ENCODE results near the gene FGD5.

FGD5 gene

DNA sequence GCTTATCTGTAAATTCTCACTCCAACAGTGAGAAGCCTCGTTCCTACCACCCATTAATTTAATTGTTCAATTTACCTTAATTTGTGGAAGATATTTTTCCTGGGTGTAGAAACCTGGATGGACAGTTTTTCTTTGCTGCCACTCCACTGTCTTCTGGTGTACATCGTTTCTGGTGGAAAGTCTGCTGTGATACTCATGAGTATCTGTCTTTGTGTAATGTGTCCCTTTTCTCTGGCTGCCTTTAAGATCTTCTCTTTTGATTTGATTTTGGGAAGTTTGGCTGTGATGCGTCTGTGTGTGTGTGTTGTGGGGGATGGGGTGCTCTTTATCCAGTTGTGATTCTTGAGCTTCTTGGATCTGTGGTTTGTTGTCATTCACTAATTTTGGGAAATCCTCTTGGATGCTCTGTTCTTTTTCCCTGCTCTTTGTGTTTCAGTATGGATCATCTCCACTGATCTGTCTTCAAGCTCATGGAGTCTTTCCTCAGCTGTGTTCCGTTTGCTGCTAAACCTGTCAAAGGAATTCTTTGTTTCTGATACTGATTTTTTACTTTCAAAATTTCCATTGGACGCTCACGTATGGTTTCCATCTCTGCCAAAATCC is 86.4 kb downstream of the FGD5 start:
- H3K4me2 ChIP-seq (ENCODE audit: low read length) = no peak overlapping the region
- no peak overlapping the region for H3K27ac ChIP-seq (ENCODE audit: low read depth, low read length)
- no peaks in the 10 kb centered on the region for H3K9me2 ChIP-seq (replicated peaks; ENCODE audit: control insufficient read depth, low read length)
- H3K36me3 ChIP-seq (ENCODE audit: control insufficient read depth, low read length) = no peaks in the 10 kb centered on the region
- no peaks in the 10 kb centered on the region for H3K27me3 ChIP-seq (ENCODE audit: control insufficient read depth, low read length)
- no peaks in the 10 kb centered on the region for H4K20me1 ChIP-seq (ENCODE audit: control insufficient read depth, insufficient read depth, low read depth, low read length)
- H3K9me3 ChIP-seq (ENCODE audit: control insufficient read depth, insufficient read depth, low read length) = peaks cover 5% of the 10 kb centered on the region
- no peaks in the 10 kb centered on the region for H3K79me2 ChIP-seq (ENCODE audit: control insufficient read depth, low read length)
- TF ChIP-seq, protein P1, sequence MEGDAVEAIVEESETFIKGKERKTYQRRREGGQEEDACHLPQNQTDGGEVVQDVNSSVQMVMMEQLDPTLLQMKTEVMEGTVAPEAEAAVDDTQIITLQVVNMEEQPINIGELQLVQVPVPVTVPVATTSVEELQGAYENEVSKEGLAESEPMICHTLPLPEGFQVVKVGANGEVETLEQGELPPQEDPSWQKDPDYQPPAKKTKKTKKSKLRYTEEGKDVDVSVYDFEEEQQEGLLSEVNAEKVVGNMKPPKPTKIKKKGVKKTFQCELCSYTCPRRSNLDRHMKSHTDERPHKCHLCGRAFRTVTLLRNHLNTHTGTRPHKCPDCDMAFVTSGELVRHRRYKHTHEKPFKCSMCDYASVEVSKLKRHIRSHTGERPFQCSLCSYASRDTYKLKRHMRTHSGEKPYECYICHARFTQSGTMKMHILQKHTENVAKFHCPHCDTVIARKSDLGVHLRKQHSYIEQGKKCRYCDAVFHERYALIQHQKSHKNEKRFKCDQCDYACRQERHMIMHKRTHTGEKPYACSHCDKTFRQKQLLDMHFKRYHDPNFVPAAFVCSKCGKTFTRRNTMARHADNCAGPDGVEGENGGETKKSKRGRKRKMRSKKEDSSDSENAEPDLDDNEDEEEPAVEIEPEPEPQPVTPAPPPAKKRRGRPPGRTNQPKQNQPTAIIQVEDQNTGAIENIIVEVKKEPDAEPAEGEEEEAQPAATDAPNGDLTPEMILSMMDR (IDR thresholded peaks at IDR 0.05; ENCODE audit: low read depth, low read length, poor library complexity, severe bottlenecking) = no peak
- no peak for TF ChIP-seq EZH2phosphoT487 (IDR thresholded peaks at IDR 0.05; ENCODE audit: borderline replicate concordance, low read length)
- no peaks in the 10 kb centered on the region for H3K4me1 ChIP-seq (ENCODE audit: control insufficient read depth, low read length)
- no peak overlapping the region for H3K4me3 ChIP-seq (ENCODE audit: low read length)
- H3F3A ChIP-seq (ENCODE audit: control insufficient read depth, insufficient read depth) = no peaks in the 10 kb centered on the region

DNA sequence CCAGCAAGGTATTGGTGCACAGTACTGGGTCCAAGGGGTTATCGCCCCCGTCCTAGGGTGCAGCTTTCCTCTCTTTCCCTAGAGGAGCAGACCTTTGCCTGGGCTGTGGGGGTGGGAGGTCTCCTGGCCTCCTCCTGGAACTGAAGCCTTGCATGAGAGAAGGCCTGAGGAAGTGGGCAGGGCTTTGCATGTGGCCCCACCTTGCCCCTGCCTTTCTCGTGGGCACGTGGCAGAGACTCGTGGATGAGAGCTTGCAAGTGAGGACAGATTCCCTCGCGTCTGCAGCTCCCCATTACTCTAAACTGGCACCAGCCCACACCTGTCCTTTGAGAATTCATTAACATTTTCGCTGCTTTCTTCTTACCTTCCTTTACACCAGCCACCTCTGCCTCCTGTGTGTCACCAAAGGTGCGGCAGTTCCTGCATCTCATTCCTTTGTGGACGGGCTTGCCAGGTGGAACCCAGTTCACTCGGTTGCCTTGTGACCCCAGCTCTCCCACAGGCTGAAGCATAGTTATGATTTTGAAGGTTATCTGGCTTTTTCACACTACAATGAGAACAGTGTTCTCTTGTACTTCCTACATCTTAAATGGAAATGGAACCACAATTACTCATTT is 87.7 kb downstream of the FGD5 start:
- Histone ChIP-seq H3K4me2 (ENCODE audit: low read length) (no peak overlapping the region), H3K27me3 (ENCODE audit: control insufficient read depth, low read length) (no peaks in the 10 kb centered on the region; the same call in 1 of the 2 replicates), H3K4me1 (ENCODE audit: control insufficient read depth, low read length) (no peaks in the 10 kb centered on the region), H3K9me2 (replicated peaks; ENCODE audit: control insufficient read depth, low read length) (no peaks in the 10 kb centered on the region), H3K36me3 (ENCODE audit: control insufficient read depth, low read length) (no peaks in the 10 kb centered on the region), H3K27ac (ENCODE audit: low read depth, low read length) (no peak overlapping the region), H3K79me2 (ENCODE audit: control insufficient read depth, low read length) (no peaks in the 10 kb centered on the region), H3F3A (ENCODE audit: control insufficient read depth, insufficient read depth) (no peaks in the 10 kb centered on the region), H4K20me1 (ENCODE audit: control insufficient read depth, insufficient read depth, low read depth, low read length) (no peaks in the 10 kb centered on the region), H3K9me3 (ENCODE audit: control insufficient read depth, insufficient read depth, low read length) (peaks cover 5% of the 10 kb centered on the region), H3K4me3 (ENCODE audit: low read length) (no peak overlapping the region)
- TF ChIP-seq EZH2phosphoT487 (IDR thresholded peaks at IDR 0.05; ENCODE audit: borderline replicate concordance, low read length) = no peak
- TF ChIP-seq, protein P1 (IDR thresholded peaks at IDR 0.05; ENCODE audit: low read depth, low read length, poor library complexity, severe bottlenecking) = no peak

DNA sequence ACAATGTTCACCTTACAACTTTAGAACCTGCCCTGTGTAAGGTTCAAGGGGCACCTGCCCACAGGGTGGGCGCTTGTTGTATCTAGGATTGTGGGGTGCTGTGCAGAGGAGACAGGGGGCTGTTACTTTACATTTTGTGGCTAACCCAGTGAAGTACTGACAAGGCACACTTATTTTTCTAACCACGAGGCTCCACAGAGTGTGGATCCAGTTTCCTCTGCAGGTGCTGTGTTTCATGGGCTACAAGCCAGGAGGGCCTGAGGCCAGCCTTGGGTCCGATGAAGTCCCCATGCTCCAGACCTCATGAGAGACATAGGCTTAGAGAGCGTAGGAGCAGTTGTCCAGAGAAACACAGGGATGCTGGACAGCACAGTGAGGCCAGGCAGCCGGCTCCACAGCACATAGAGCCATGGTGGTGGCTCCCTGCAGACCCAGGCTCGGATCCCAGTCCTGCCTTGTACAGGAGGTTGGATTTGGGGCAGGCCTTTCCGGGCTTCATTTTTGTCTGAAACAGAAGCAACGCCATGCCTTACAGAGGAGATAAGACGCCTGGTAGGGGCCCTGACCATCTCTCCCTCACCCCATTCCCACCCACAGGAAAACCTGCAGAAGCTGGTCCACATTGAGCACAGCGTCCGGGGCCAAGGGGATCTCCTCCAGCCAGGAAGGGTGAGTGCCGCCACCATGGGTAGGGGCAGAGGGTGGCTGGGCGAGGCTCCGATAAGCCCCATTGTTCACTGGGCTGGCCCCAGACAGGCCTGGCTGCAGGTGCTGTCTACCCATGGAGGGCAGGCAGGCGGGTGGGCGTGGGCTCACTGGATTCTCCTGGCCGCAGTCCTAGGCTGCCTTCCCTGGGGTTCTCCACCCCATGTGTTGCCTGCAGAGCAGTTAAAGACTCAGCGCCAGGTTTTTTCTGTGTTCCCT is 88.5 kb downstream of the FGD5 start:
- Histone ChIP-seq H3K4me1 (ENCODE audit: control insufficient read depth, low read length) (no peaks in the 10 kb centered on the region), H4K20me1 (ENCODE audit: control insufficient read depth, insufficient read depth, low read depth, low read length) (no peaks in the 10 kb centered on the region), H3K27me3 (ENCODE audit: control insufficient read depth, low read length) (no peaks in the 10 kb centered on the region; the same call in 1 of the 2 replicates), H3K4me2 (ENCODE audit: low read length) (no peak overlapping the region), H3K79me2 (ENCODE audit: control insufficient read depth, low read length) (no peaks in the 10 kb centered on the region), H3F3A (ENCODE audit: control insufficient read depth, insufficient read depth) (no peaks in the 10 kb centered on the region), H3K9me2 (replicated peaks; ENCODE audit: control insufficient read depth, low read length) (no peaks in the 10 kb centered on the region), H3K4me3 (ENCODE audit: low read length) (no peak overlapping the region), H3K36me3 (ENCODE audit: control insufficient read depth, low read length) (no peaks in the 10 kb centered on the region), H3K27ac (ENCODE audit: low read depth, low read length) (no peak overlapping the region), H3K9me3 (ENCODE audit: control insufficient read depth, insufficient read depth, low read length) (peaks cover 5% of the 10 kb centered on the region)
- TF ChIP-seq, protein P1 (IDR thresholded peaks at IDR 0.05; ENCODE audit: low read depth, low read length, poor library complexity, severe bottlenecking) = no peak
- no peak for TF ChIP-seq EZH2phosphoT487 (IDR thresholded peaks at IDR 0.05; ENCODE audit: borderline replicate concordance, low read length)
